Gastrocnemius medialis (tissue), 4 donors: ENCODE measurements around the gene TAF1D.

Source experiments
- POLR2A ChIP-seq, 2 donors: fragments of 450-650 bp; IDR thresholded peaks; one replicate each; pipeline ENCODE4 v1.6.1; 2017; ENCODE audit warnings: antibody characterized with exemption in 2 of 2, mild to moderate bottlenecking in 2 of 2, moderate library complexity in 2 of 2
- TF ChIP-seq, protein P1 (sequence below), 5 experiments: fragments of 450-650 bp in 3 of 5; fragments of 200-600 bp in 2 of 5; sonication (generic) in 2 of 5; IDR thresholded peaks in 4 of 5; conservative IDR thresholded peaks in 1 of 5; 1 replicate in 4 of 5; 2 replicates in 1 of 5; pipeline ENCODE4 v1.5.1; 2016 to 2019; ENCODE audit warnings: antibody characterized with exemption in 5 of 5, mild to moderate bottlenecking in 3 of 5, moderate library complexity in 3 of 5

DNA sequence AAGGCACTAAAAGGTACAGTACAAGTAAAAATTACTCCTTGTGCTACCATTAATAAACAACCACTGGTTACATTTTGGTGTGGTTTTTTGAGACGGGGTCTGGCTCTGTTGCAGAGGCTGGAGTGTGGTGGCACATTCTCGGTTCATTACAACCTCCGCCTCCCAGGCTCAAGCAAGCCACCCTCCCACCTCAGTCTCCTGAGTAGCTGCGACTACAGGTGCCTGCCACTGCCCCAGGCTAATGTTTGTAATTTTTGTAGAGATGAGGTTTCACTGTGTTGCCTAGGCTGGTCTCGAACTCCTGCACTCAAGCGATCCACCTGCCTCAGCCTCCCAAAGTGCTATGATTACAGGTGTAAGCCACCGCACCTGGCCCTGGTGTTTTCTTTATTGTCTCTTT, 20.8 kb downstream of the TAF1D start:
- TF ChIP-seq, protein P1, sequence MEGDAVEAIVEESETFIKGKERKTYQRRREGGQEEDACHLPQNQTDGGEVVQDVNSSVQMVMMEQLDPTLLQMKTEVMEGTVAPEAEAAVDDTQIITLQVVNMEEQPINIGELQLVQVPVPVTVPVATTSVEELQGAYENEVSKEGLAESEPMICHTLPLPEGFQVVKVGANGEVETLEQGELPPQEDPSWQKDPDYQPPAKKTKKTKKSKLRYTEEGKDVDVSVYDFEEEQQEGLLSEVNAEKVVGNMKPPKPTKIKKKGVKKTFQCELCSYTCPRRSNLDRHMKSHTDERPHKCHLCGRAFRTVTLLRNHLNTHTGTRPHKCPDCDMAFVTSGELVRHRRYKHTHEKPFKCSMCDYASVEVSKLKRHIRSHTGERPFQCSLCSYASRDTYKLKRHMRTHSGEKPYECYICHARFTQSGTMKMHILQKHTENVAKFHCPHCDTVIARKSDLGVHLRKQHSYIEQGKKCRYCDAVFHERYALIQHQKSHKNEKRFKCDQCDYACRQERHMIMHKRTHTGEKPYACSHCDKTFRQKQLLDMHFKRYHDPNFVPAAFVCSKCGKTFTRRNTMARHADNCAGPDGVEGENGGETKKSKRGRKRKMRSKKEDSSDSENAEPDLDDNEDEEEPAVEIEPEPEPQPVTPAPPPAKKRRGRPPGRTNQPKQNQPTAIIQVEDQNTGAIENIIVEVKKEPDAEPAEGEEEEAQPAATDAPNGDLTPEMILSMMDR (IDR thresholded peaks at IDR 0.05 in 4 of 5, conservative IDR thresholded peaks at IDR 0.05 in 1 of 5), result no peak
- no peak for TF ChIP-seq POLR2A (IDR thresholded peaks at IDR 0.05)
